Astrocyte of the cerebellum (primary cell): ENCODE measurements around the gene KIDINS220.

Experiments
- DNase-seq: peaks from one replicate; pipeline ENCODE4 v3.0.0-alpha.2; 2011; ENCODE audit warnings: low read depth
- H3K4me3 ChIP-seq: 2 replicates; pipeline ENCODE4 v1.5.1; 2011; ENCODE audit warnings: mild to moderate bottlenecking, low read depth, low read length, moderate library complexity
- CTCF ChIP-seq: IDR thresholded peaks from 2 replicates; pipeline ENCODE4 v1.5.1; 2012; ENCODE audit warnings: low read length, low read depth, moderate library complexity, mild to moderate bottlenecking; ENCODE audit errors: missing control alignments
- in situ Hi-C: cut with HindIII; loops from 2 replicates; pipeline ENCODE4 v1.10.0; 2017; ENCODE audit warnings: low sequenced_read_pairs

KIDINS220 gene

GRCh38 chr2:8835279-8835678 lies 2.1 kb downstream of the KIDINS220 start:
- no peak overlapping the region for H3K4me3 ChIP-seq
- in situ Hi-C loops = no loop called here
- no peak for TF ChIP-seq CTCF
- no peak for DNase-seq

GRCh38 chr2:8833853-8834252 lies 3.6 kb downstream of the KIDINS220 start:
- no peak for TF ChIP-seq CTCF
- in situ Hi-C loops = no loop called here
- no peak for DNase-seq
- no peak overlapping the region for H3K4me3 ChIP-seq

GRCh38 chr2:8831516-8831915 lies 5.9 kb downstream of the KIDINS220 start:
- in situ Hi-C loops = no loop called here
- H3K4me3 ChIP-seq = no peak overlapping the region
- DNase-seq = no peak
- TF ChIP-seq CTCF = no peak

- no peak overlapping the region for H3K4me3 ChIP-seq
- no peak for DNase-seq
- no peak for TF ChIP-seq CTCF
- in situ Hi-C loops = no loop called here
Measured at GRCh38 chr2:8827729-8828128, 9.7 kb downstream of the KIDINS220 start.

GRCh38 chr2:8822218-8822617 lies 15.2 kb downstream of the KIDINS220 start:
- in situ Hi-C loops = no loop called here
- no peak overlapping the region for H3K4me3 ChIP-seq
- no peak for TF ChIP-seq CTCF
- no peak for DNase-seq

GRCh38 chr2:8821276-8822217 lies 15.9 kb downstream of the KIDINS220 start:
- no peak overlapping the region for H3K4me3 ChIP-seq
- no peak for TF ChIP-seq CTCF
- no peak for DNase-seq
- in situ Hi-C loops = no loop called here
